NK-92 (cell line): Measurements from ENCODE around the gene CCDC106.

Experiments used
- DNase-seq: peaks from one replicate; lab custom pipeline; 2025; ENCODE audit not compliant: unreplicated experiment; lab: John Stamatoyannopoulos, UW

CCDC106 gene

DNA sequence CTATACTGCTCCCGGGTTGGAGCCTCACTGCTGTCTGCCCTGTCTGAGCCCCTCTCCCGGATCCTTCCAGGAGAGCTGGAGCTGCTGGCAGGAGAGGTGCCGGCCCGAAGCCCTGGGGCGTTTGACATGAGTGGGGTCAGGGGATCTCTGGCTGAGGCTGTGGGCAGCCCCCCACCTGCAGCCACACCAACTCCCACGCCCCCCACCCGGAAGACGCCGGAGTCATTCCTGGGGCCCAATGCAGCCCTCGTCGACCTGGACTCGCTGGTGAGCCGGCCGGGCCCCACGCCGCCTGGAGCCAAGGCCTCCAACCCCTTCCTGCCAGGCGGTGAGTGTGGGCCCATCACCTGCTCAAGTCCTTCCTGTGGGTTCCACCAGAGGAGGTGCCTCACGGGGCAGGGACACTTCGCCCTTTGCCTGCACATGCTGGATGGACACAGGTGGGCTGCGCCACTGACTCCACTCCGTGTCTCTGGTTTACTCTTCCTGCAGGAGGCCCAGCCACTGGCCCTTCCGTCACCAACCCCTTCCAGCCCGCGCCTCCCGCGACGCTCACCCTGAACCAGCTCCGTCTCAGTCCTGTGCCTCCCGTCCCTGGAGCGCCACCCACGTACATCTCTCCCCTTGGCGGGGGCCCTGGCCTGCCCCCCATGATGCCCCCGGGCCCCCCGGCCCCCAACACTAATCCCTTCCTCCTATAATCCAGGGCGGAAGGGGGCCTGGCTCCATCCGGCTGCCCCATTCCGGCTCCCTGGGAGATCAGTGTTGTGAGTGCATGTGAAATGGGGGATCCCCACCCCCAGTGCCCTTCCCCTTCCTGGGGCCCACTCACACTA, 46.9 kb downstream of the CCDC106 start:
- no peak for DNase-seq

DNA sequence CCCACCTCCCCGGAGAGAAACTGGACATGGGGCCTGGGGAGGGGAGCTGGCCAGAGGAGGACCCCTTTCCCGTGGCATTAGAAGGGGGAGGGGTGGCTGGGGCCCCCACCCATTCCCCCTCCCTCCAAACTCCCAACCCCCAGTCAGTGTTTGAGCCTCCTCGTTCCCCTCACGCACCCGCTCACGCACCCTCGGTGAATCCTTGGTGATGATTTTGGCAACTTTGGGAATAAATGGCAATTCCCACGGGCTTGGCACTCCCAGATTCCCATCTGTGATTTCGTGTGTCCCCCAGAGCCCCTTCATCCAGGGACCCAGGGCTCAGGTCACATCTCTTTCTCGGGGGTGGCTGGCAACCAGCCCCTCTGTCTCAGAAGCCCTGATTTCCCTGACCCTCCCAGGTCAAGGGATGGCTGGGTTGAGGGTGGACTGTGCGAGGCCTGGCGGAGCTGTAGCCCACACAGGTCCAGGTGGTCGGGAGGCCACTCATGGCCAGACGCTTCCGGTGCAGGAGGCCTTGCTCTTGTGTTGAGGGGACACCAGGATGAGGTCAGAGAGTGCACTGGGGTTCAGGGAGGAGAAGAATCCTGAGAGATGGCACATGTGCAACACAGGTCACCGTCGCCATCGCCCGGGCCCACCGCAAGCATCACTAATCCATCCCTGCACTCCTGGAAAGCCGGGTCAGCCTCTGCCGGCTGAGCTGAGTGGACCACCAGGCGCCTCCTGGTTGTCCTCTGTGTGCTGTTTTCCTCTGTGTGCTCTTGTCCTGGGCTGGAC, 47.7 kb downstream of the CCDC106 start:
- no peak for DNase-seq

DNA sequence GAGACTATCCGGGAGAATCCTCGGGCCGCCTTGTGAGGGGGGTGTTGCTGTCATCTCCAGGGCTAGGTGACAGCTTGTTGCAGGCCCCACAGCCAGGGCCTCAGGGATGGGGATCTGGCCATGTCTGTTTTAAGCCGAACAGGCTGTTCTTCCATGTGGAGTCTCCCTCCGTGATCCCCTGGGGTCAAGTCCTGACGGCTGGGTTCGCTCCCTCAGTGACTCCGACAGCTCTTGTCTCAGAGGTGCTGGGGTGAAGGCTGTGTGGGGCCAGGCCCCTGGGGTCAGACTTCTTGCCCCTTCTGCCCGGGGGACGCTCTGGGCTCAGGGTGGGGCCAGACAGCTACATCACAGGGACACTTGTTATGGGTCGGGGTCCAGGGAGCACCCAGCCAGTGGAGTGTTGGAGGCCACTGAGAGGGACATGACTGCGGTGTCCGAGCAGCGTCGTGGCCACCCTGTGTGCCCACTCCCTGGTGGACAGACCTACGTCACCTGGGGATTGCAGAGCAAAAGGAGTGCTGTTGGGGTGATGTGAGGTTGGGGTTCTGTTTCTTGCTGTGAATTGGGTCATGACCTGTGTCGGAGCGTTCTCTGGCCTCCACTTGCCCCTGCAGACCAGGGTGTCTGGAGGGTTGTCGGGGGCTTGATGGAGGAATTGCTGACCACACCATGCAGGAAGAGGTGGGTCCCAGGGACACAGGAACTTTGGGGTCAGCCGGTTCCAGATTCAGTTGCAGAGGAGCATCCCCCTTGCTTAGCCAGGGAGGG, 48.5 kb downstream of the CCDC106 start:
- no peak for DNase-seq

DNA sequence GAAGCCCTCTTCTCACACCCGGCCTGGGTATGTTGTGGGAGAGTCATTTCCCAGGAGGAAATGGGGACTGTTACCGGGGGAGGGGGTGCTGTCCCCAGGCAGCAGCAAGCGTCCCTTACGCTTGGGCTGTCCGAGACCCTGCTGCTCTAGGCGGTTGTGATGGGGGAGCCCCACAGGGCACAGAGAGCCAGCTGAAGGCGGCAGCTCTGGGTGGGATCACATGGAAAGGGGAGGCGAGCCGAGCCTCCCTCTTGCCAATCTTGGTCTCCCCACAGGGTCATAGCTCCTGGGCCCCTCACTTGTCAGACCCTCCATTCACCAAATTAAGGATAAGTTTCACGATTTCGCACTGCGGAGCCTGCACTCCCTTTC, 49.0 kb downstream of the CCDC106 start:
- DNase-seq: no peak

DNA sequence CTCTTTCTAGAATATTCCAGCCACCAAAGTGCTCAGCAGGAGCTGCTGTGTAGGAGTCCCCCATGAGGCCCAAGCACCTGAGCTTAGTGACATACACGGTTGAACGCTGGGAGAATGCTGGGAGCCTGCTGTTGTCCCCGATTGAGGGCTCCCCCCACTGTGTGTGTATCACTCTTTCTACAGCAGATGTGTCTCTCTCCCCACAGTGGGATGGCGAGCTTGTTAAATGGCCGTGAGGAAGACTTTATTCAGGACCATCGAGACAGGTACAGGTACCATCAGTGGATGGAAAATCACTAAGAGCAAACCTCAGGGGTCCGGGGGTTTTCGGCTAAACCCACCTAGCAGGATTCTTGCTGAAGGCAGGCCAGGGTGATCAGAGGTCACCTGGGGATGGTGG, 49.7 kb downstream of the CCDC106 start:
- no peak for DNase-seq

DNA sequence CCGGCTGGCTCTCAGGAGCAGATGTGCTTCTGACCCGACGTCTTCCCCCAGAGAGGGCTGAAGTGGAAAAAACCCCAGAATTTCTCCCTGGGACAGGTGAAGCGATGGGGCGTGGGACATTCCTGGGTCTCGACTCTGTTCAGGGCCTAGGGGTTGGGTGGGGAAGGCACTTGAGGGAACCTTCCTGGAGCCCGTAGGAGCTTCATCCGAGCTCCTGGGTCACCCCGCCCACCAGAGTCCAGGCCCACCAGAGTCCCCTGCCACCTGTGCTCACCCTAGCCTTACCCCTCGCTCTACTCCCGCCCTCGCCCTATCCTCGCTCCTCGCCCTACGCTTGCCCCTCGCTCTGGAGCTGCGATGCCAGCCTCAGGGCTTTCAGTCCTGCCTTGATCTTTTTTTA, 50.2 kb downstream of the CCDC106 start:
- no peak for DNase-seq

DNA sequence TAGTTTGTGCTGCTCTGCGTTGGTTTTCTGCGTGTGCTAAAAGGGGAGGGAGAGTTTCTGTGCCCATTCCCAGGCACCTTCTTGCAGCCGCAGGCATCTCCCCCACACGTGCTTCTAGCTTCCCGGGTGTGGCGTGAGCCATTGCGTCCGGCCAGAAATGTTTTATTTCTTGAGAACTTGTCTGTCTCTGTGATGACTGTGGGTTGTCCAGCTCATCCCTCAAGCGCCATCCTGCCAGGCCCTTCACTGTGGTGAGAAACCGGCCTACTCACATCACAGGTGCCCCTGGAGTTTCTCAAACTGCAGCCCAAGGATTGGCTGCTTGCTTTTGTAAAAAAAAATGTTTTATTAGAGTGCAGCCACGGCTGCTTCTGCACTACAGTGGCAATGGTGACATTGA, 51.2 kb downstream of the CCDC106 start:
- DNase-seq: no peak

DNA sequence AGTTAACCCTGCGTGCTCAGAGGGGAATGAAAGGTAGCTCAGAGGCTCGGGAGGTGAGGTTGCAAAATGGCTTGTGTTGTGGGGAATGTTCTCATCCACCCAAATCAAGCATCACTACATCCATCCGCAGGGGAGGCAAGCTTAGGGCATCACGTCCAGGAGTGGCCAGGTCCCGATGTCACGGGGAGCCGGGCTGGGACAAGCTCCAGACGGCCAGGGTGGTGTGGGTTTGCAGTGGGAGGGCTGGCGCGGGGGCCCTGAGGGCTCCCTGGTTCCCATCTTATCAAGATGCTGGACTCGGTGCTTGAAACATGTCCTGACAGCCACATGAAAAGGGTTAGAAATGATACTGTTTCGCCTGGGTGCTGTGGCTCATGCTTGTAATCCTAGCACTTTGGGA, 52.8 kb downstream of the CCDC106 start:
- no peak for DNase-seq

DNA sequence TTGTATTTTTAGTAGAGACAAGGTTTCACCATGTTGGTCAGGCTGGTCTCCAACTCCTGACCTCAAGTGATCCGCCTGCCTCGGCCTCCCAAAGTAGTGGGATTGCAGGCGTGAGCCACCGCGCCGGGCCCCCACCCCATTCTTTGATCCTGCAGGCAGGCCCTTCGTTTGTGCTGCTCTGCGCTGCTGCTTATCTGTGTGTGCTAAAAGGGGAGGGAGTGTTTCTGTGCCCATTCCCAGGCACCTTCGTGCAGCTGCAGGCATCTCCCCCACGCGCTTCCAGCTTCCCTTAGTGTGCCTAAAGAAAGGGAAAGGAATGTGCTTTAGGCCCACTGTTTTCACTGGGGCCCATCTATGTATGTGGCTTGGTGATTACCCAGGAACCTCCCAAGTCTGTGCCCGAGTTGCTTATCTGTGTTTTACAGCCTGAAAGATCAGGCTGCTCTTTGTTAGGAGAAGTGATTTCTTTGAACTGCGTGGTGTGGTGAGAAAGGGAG, 54.2 kb downstream of the CCDC106 start:
- DNase-seq: no peak
